Ureter (tissue), 1 donor: ENCODE measurements around the gene HACD3. TPM values are rescaled to one million over a fixed set of nuclear protein-coding genes. Genes with fewer than 3 reads are reported as not detected.
"Not testable (repeated sequence)": the region's sequence is repeated elsewhere in the genome, so short reads cannot be mapped to it uniquely, and the experiment has no call there.

Experiments used
- DNase-seq: peaks from one replicate; pipeline ENCODE4 v3.0.0-alpha.2; 2020; ENCODE audit warnings: low spot score
- total RNA-seq: library from RNA; stranded (reverse); gene quantifications from one replicate; pipeline ENCODE4 v1.2.4, GENCODE V29; 2023
- donor health status: DM: yes; HTN: yes; CAD: no.

HACD3 gene
- total RNA-seq, 1 donor from 2014 or later, result 107 TPM

GRCh38 chr15:65599677-65600076 is 69.4 kb downstream of the HACD3 start:
- DNase-seq, result no peak

DNA sequence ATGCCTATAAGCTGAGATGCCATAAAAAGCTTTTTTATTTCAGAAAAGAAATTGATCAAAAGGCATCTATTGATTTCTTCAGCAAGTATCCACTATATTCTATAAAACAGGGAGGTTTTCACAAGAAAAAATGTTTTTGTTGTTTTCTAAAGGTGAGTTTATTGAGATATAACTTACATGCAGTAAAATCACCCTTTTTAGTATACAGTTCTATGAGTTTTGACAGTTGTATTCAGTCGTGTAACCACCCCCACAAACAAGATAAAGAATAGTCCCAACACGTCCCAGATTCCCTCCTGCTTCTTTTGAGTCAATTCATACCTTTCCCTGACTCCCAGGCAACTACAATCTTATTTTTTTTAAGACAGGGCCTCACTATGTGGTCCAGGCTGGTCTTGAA is 72.9 kb downstream of the HACD3 start:
- DNase-seq, result no peak

- DNase-seq, result no peak
Observed at GRCh38 chr15:65603559-65603958, 73.3 kb downstream of the HACD3 start.

- peak; percentile 98 for DNase-seq
Observed at GRCh38 chr15:65610871-65611718, 80.8 kb downstream of the HACD3 start, which contains the start of gene INTS14. TSS of gene INTS14 (minus strand) at chr15:65611131. CDS start at chr15:65607380, 3,751 bp downstream.

- no peak for DNase-seq
Observed at GRCh38 chr15:65611888-65612615, 81.8 kb downstream of the HACD3 start.

GRCh38 chr15:65612616-65612946 is 82.3 kb downstream of the HACD3 start:
- DNase-seq, result no peak

DNA sequence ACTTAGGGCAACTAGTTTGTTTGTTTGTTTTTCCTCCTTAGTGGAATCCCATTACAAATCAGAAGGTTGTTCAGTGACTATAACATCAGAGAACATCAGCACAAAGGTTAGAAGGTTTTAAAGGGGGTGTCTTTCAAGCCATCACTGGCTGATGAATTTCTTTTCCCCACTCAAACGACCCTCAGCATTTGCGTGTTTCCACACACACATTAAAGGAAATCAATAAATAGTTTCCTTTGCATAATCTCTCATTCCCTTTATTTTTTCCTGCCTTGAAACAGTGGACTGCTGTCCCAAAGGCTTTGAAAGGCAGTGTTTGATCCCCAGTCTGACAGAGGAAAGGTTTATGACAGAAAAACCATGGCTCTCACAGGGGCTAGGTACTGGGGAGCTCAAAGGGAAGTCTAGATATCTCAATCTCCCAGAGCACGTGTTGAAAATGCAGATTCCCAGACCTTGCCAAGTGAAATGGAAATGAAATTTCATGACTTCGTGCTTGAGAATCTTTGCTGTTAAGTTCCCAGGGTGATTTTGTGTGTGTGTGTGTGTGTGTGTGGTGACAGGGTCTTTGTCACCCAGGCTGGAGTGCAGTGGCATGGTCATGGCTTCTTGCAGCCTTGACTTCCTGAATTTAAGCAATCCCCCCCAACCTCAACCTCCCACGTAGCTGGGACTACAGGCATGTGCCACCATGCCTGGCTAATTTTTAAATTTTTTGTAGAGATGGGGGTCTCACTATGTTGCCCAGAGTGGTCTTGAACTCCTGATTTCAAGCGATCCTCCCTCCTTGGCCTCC is 82.9 kb downstream of the HACD3 start:
- no peak for DNase-seq

- DNase-seq, result not testable (repeated sequence)
Observed at GRCh38 chr15:65615887-65616286, 85.6 kb downstream of the HACD3 start.

- DNase-seq, result no peak
Observed at GRCh38 chr15:65618560-65619109, 88.4 kb downstream of the HACD3 start.

GRCh38 chr15:65619626-65620290 is 89.5 kb downstream of the HACD3 start:
- DNase-seq, result no peak

- no peak for DNase-seq
Observed at GRCh38 chr15:65620833-65621232, 90.6 kb downstream of the HACD3 start.

- no peak for DNase-seq
Observed at GRCh38 chr15:65621638-65622037, 91.4 kb downstream of the HACD3 start, which contains the start of gene SLC24A1. TSS of gene SLC24A1 (plus strand) at chr15:65621938. CDS start at chr15:65624081, 2,143 bp downstream.

DNA sequence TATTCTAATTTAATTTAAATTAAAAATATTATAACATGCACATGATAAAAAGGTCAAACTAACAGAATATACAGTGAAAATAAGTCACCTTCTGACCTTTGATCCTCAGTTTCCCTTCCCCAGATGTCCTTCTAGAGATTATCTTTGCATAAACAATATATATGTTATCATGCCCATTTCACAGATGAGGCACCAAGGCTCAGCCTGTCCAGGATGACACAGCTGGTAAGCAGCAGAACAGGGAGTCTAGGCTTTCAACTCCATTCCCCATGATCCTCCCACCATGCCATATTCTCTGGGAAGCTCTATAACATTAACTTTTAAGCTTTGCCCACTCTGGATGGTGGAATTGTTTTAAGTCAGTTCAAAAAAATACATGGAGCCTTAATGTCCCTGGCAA is 92.8 kb downstream of the HACD3 start:
- no peak for DNase-seq

GRCh38 chr15:65626856-65627255 is 96.6 kb downstream of the HACD3 start:
- no peak for DNase-seq

Other genes with a start within 250 kb of the HACD3 start
- 14.8 TPM for gene PARP16, start 243.6 kb upstream of the HACD3 start, total RNA-seq
- not detected for gene RNU5A-1, start 234.4 kb upstream of the HACD3 start, total RNA-seq
- not detected for gene RNU5B-1, start 225.8 kb upstream of the HACD3 start, total RNA-seq
- gene IGDCC3, start 152.5 kb upstream of the HACD3 start, total RNA-seq, result 1.6 TPM
- 2.1 TPM for gene IGDCC4, start 107.5 kb upstream of the HACD3 start, total RNA-seq
- 52.5 TPM for gene DPP8, start 12.8 kb upstream of the HACD3 start, total RNA-seq
- 57.2 TPM for gene INTS14, start 80.7 kb downstream of the HACD3 start, total RNA-seq
- 24.9 TPM for gene SLC24A1, start 91.5 kb downstream of the HACD3 start, total RNA-seq